CD14-positive monocyte (primary cell): ENCODE data around the gene PKP4. TPM values are rescaled to one million over a fixed set of nuclear protein-coding genes. Genes with fewer than 3 reads are reported as not detected.

Experiments used
- DNase-seq, 3 donors: peaks; one replicate each; pipeline ENCODE4 v3.0.0-alpha.2; 2011 to 2022
- H2AFZ ChIP-seq: 2 replicates; pipeline ENCODE4 v1.6.0; 2012; ENCODE audit warnings: mild to moderate bottlenecking, low read depth, low read length, inconsistent platforms; ENCODE audit not compliant: insufficient read depth, poor library complexity, severe bottlenecking
- H3K27ac ChIP-seq, 2 donors: 1 replicate in 1 of 2; 2 replicates in 1 of 2; pipeline ENCODE4 v1.5.1; 2012 to 2013; ENCODE audit warnings: low read length in 2 of 2, control low read depth in 1 of 2, inconsistent platforms in 1 of 2, low read depth in 1 of 2, mild to moderate bottlenecking in 1 of 2
- H3K27me3 ChIP-seq, 2 donors: one replicate each; pipeline versions ENCODE4 v1.6.0 to v1.6.1; 2011 to 2013; ENCODE audit warnings: low read length in 2 of 2; ENCODE audit not compliant: control insufficient read depth in 2 of 2, insufficient read depth in 2 of 2
- H3K36me3 ChIP-seq, 2 donors: replicated peaks in 1 of 2; 1 replicate in 1 of 2; 2 replicates in 1 of 2; pipeline versions ENCODE4 v1.5.1 to v1.6.1; 2012 to 2013; ENCODE audit warnings: low read length in 2 of 2, control low read depth in 1 of 2, inconsistent platforms in 1 of 2, mild to moderate bottlenecking in 1 of 2; ENCODE audit not compliant: insufficient read depth in 2 of 2, control insufficient read depth in 1 of 2
- H3K4me1 ChIP-seq, 2 donors: 1 replicate in 1 of 2; 2 replicates in 1 of 2; pipeline versions ENCODE4 v1.5.1 to v1.6.1; 2012 to 2013; ENCODE audit warnings: low read length in 2 of 2, control low read depth in 1 of 2, inconsistent platforms in 1 of 2, mild to moderate bottlenecking in 1 of 2, moderate library complexity in 1 of 2; ENCODE audit not compliant: insufficient read depth in 2 of 2, control insufficient read depth in 1 of 2
- H3K4me2 ChIP-seq: replicated peaks from 2 replicates; pipeline ENCODE3; 2012; ENCODE audit warnings: low read length, moderate library complexity, mild to moderate bottlenecking; ENCODE audit not compliant: poor library complexity, severe bottlenecking; ENCODE audit errors: extremely low read depth
- H3K4me3 ChIP-seq, 3 experiments: fragments of 200-600 bp in 1 of 3; sonication (generic) in 1 of 3; replicated peaks in 1 of 3; 1 replicate in 2 of 3; 2 replicates in 1 of 3; pipeline ENCODE4 v1.5.1; 2011 to 2013; ENCODE audit warnings: low read length in 3 of 3, mild to moderate bottlenecking in 3 of 3, control low read depth in 2 of 3, low read depth in 2 of 3, inconsistent platforms in 1 of 3, moderate library complexity in 1 of 3
- H3K79me2 ChIP-seq: 2 replicates; pipeline ENCODE4 v1.6.0; 2012; ENCODE audit warnings: mild to moderate bottlenecking, control low read depth, inconsistent platforms, low read length, moderate library complexity; ENCODE audit not compliant: insufficient read depth
- H3K9ac ChIP-seq: 2 replicates; pipeline ENCODE4 v1.6.0; 2017; ENCODE audit warnings: low read length, mild to moderate bottlenecking; ENCODE audit not compliant: insufficient read depth, poor library complexity, severe bottlenecking
- H3K9me3 ChIP-seq, 2 donors: replicated peaks in 1 of 2; 1 replicate in 1 of 2; 2 replicates in 1 of 2; pipeline versions ENCODE4 v1.5.1 to v1.6.1; 2012 to 2013; ENCODE audit warnings: low read length in 2 of 2, control low read depth in 1 of 2; ENCODE audit not compliant: control insufficient read depth in 1 of 2, insufficient read depth in 1 of 2
- H4K20me1 ChIP-seq: 2 replicates; pipeline ENCODE4 v1.6.0; 2012; ENCODE audit warnings: mild to moderate bottlenecking, low read length, control low read depth, moderate library complexity; ENCODE audit not compliant: insufficient read depth
- H3K27ac Mint-ChIP-seq, 7 donors: one replicate each; pipeline ENCODE4 v1.8.0; 2020; ENCODE audit warnings: mild to moderate bottlenecking in 7 of 7, mixed read lengths in 7 of 7, moderate library complexity in 6 of 7, inconsistent platforms in 2 of 7
- H3K27me3 Mint-ChIP-seq, 3 donors: one replicate each; pipeline ENCODE4 v1.8.0; 2021 to 2022; ENCODE audit warnings: low read depth in 3 of 3, mild to moderate bottlenecking in 3 of 3, mixed read lengths in 3 of 3, moderate library complexity in 3 of 3, inconsistent platforms in 1 of 3
- H3K36me3 Mint-ChIP-seq, 2 donors: one replicate each; pipeline ENCODE4 v1.8.0; 2020; ENCODE audit warnings: mixed read lengths in 2 of 2, inconsistent platforms in 1 of 2, mild to moderate bottlenecking in 1 of 2
- H3K4me1 Mint-ChIP-seq: one replicate; pipeline ENCODE4 v1.8.0; 2020; ENCODE audit warnings: mild to moderate bottlenecking, mixed read lengths
- H3K4me3 Mint-ChIP-seq, 2 donors: one replicate each; pipeline ENCODE4 v1.8.0; 2020; ENCODE audit warnings: mild to moderate bottlenecking in 2 of 2, mixed read lengths in 2 of 2, moderate library complexity in 1 of 2
- H3K9me3 Mint-ChIP-seq, 7 donors: one replicate each; pipeline ENCODE4 v1.8.0; 2020 to 2022; ENCODE audit warnings: mixed read lengths in 7 of 7, mild to moderate bottlenecking in 6 of 7, moderate library complexity in 6 of 7, inconsistent platforms in 2 of 7
- WGBS: methylation state at CpG from one replicate; pipeline ENCODE4 v1.1.5; 2013; ENCODE audit warnings: missing lambda C conversion rate; ENCODE audit not compliant: insufficient coverage; 5-methylcytosine and 5-hydroxymethylcytosine counted together
- intact Hi-C, 2 donors: fragments of 100-400 bp; cut with micrococcal nuclease; formaldehyde crosslinking; loops; one replicate each; pipeline versions ENCODE4 v1.15.0 to v1.15.1; 2023
- polyA plus RNA-seq, 3 donors: library from polyadenylated mRNA; depleted of rRNA in 1 of 3; unstranded in 2 of 3; stranded (reverse) in 1 of 3; fragments of 300-500 nt in 2 of 3; fragments of >200 nt in 1 of 3; fragmentation: Illumina TruSeq in 2 of 3; gene quantifications; 1 replicate in 2 of 3; 2 replicates in 1 of 3; pipeline ENCODE4 v1.2.3, GENCODE V29; 2012 to 2021
- TF ChIP-seq, protein P1 (sequence below): fragments of 200-600 bp; IDR thresholded peaks from one replicate; pipeline ENCODE4 v1.8.0; 2022; ENCODE audit warnings: antibody characterized with exemption, mild to moderate bottlenecking

Gene PKP4
- polyA plus RNA-seq, 3 donors, result 0.33 to 9.4 (median 0.73) TPM

DNA sequence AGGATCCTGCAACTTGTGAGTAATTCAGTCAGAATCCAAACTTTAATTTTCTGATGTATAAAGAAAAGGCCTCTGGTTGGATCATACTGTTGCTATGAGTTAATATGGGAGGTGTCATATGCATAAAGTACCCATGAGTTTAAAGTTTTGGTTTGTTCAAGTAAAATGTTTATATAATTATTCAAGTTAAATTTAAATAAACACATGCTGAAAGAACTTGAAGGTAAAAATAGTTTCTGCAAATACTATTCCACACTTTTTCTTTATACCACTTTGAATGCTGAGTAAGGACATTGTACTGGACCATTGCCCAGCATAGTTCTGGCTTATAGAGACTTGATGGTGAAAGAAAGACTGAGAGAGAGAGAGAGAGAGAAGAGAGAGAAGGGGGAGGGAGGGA lies 30.7 kb downstream of the PKP4 start:
- Histone ChIP-seq H4K20me1 (no peaks in the 10 kb centered on the region), H3K36me3 (no peaks in the 10 kb centered on the region), H3K27me3 (no peaks in the 10 kb centered on the region), H3K27ac (no peak overlapping the region), H3K4me1 (no peaks in the 10 kb centered on the region), H3K4me2 (no peak overlapping the region), H2AFZ (no peak overlapping the region), H3K9me3 (no peaks in the 10 kb centered on the region), H3K9ac (no peak overlapping the region), H3K79me2 (peaks cover 29% of the 10 kb centered on the region), H3K4me3 (no peak overlapping the region)
- DNase-seq, result no peak
- Mint-ChIP-seq H3K27ac (no peak overlapping the region), H3K36me3 (no peaks in the 10 kb centered on the region), H3K4me3 (no peak overlapping the region), H3K9me3 (no peaks in the 10 kb centered on the region), H3K27me3 (no peaks in the 10 kb centered on the region), H3K4me1 (peaks cover 15% of the 10 kb centered on the region)
- intact Hi-C loops, result no loop called here
- TF ChIP-seq, protein P1, sequence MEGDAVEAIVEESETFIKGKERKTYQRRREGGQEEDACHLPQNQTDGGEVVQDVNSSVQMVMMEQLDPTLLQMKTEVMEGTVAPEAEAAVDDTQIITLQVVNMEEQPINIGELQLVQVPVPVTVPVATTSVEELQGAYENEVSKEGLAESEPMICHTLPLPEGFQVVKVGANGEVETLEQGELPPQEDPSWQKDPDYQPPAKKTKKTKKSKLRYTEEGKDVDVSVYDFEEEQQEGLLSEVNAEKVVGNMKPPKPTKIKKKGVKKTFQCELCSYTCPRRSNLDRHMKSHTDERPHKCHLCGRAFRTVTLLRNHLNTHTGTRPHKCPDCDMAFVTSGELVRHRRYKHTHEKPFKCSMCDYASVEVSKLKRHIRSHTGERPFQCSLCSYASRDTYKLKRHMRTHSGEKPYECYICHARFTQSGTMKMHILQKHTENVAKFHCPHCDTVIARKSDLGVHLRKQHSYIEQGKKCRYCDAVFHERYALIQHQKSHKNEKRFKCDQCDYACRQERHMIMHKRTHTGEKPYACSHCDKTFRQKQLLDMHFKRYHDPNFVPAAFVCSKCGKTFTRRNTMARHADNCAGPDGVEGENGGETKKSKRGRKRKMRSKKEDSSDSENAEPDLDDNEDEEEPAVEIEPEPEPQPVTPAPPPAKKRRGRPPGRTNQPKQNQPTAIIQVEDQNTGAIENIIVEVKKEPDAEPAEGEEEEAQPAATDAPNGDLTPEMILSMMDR, result no peak

DNA sequence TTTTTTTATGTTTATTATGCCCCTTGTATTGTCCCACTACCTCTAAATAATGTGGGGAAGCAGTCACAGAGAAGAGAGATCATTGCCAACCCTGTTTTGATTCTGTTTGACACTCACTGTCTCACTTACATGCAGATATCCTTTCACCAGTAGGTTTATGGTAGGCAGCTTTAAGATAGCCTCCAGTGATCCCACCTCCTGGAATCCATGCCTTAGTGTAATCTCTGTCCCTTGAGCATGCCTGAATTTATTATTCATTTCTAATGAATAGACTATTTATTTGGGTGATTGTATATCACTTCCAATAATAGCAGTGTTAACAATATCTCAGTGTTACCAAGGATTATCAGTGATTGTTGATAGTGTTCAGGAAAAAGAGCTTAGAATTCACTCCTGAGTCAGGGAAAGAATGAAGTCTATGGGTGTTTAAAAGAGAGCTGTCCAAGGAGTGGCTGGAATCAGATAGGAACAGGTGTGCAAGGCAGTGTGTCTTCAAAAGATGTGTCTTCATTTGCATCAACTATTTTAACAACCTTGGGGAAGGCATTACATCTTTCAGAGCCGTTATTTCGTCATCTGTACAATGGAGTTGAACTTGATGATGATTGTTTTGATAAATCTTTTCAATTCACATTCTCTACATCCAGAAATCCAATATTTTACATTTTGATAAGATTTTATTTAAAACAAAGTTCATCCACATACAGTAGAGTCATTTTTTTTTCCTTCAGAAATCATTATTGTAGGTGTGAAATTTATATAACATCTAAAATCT lies 31.9 kb downstream of the PKP4 start:
- Histone ChIP-seq H3K4me2 (no peak overlapping the region), H3K79me2 (peaks cover 34% of the 10 kb centered on the region)
- peaks cover 13% of the 10 kb centered on the region for H3K4me1 Mint-ChIP-seq

More for the DNA sequence above, 31.9 kb downstream of the PKP4 start:
- H3K27ac ChIP-seq, result no peak overlapping the region
- DNase-seq, result no peak
- Mint-ChIP-seq H3K27me3 (no peaks in the 10 kb centered on the region), H3K9me3 (no peaks in the 10 kb centered on the region), H3K4me3 (no peak overlapping the region), H3K27ac (peak overlapping the region in 1 of 7 donors; percentile 13), H3K36me3 (no peaks in the 10 kb centered on the region)
- H3K4me3 ChIP-seq, result no peak overlapping the region
- no peaks in the 10 kb centered on the region for H3K9me3 ChIP-seq
- H4K20me1 ChIP-seq, result no peaks in the 10 kb centered on the region
- H2AFZ ChIP-seq, result no peak overlapping the region
- no peak overlapping the region for H3K9ac ChIP-seq
- WGBS, result no CpG with 5 or more reads among the region's 2 CpGs
- H3K27me3 ChIP-seq, result no peaks in the 10 kb centered on the region
- no peaks in the 10 kb centered on the region for H3K36me3 ChIP-seq
- intact Hi-C loops, result no loop called here
- TF ChIP-seq, protein P1, result no peak
- H3K4me1 ChIP-seq, result no peaks in the 10 kb centered on the region
